Measurements from ENCODE around the gene DTL.

The DTL gene

GRCh38 chr1:212091438-212092121 lies 56.0 kb downstream of the DTL start:
- no peak for DNase-seq (ENCODE audit: low read depth)
- TF ChIP-seq CTCF (IDR thresholded peaks at IDR 0.05; ENCODE audit: control insufficient read depth, extremely low read depth, insufficient read depth) = no peak
- no peak overlapping the region for H3K4me3 ChIP-seq (ENCODE audit: low read depth, low read length)

- H3K4me3 ChIP-seq (ENCODE audit: low read depth, low read length) = no peak overlapping the region
- no peak for DNase-seq (ENCODE audit: low read depth)
- TF ChIP-seq CTCF (IDR thresholded peaks at IDR 0.05; ENCODE audit: control insufficient read depth, extremely low read depth, insufficient read depth) = no peak
Observed at GRCh38 chr1:212097360-212097759, 61.8 kb downstream of the DTL start.

GRCh38 chr1:212098310-212098709 lies 62.8 kb downstream of the DTL start:
- no peak for TF ChIP-seq CTCF (IDR thresholded peaks at IDR 0.05; ENCODE audit: control insufficient read depth, extremely low read depth, insufficient read depth)
- DNase-seq (ENCODE audit: low read depth) = no peak
- H3K4me3 ChIP-seq (ENCODE audit: low read depth, low read length) = no peak overlapping the region

- no peak for TF ChIP-seq CTCF (IDR thresholded peaks at IDR 0.05; ENCODE audit: control insufficient read depth, extremely low read depth, insufficient read depth)
- H3K4me3 ChIP-seq (ENCODE audit: low read depth, low read length) = no peak overlapping the region
- DNase-seq (ENCODE audit: low read depth) = no peak
Observed at GRCh38 chr1:212098771-212099170, 63.2 kb downstream of the DTL start.

- no peak for TF ChIP-seq CTCF (IDR thresholded peaks at IDR 0.05; ENCODE audit: control insufficient read depth, extremely low read depth, insufficient read depth)
- no peak for DNase-seq (ENCODE audit: low read depth)
- H3K4me3 ChIP-seq (ENCODE audit: low read depth, low read length) = no peak overlapping the region
Observed at GRCh38 chr1:212101251-212101650, 65.7 kb downstream of the DTL start.

- no peak overlapping the region for H3K4me3 ChIP-seq (ENCODE audit: low read depth, low read length)
- TF ChIP-seq CTCF (IDR thresholded peaks at IDR 0.05; ENCODE audit: control insufficient read depth, extremely low read depth, insufficient read depth) = no peak
- no peak for DNase-seq (ENCODE audit: low read depth)
Observed at GRCh38 chr1:212101735-212102134, 66.2 kb downstream of the DTL start.

All from LNCaP clone FGC (cell line).